Endothelial cell of umbilical vein (primary cell): Measurements from ENCODE around the gene SUSD2. TPM values are rescaled to one million over a fixed set of nuclear protein-coding genes. Genes with fewer than 3 reads are reported as not detected.

Experiments
- BruUV-seq: library from RNA; stranded (reverse); fragments of 400-500 nt; replicated peaks from 2 replicates; lab custom pipeline; 2021; lab: Mats Ljungman, UMichigan
- CTCF ChIA-PET: fragments of 300-600, 350-600 bp; sonication (Branson Sonifier 250); formaldehyde crosslinking; loops from one replicate; lab custom pipeline; 2021; ENCODE audit warnings: antibody characterized with exemption, inconsistent platforms; lab: Charles Lee
- POLR2A ChIA-PET: fragments of 300-600, 350-600 bp; sonication (Branson Sonifier 250); formaldehyde crosslinking; loops from one replicate; lab custom pipeline; 2021; ENCODE audit warnings: antibody characterized with exemption, inconsistent platforms; lab: Charles Lee
- DNase-seq: peaks from one replicate; pipeline ENCODE4 v3.0.0-alpha.2; 2011; ENCODE audit warnings: low read depth, low spot score
- FAIRE-seq: peaks from 2 replicates; lab custom pipeline; 2011; peaks lifted over from hg19 to GRCh38; lab: Jason Lieb, UNC
- H2AFZ ChIP-seq: 2 replicates; pipeline ENCODE4 v1.6.0; 2012; ENCODE audit warnings: low read depth, low read length, control low read depth, inconsistent platforms
- H3K27ac ChIP-seq: 2 replicates; pipeline ENCODE4 v1.5.1; 2011; ENCODE audit warnings: low read depth, mild to moderate bottlenecking, control low read depth, low read length, moderate library complexity; ENCODE audit not compliant: insufficient read depth
- H3K27me3 ChIP-seq, 2 experiments: 2 replicates each; pipeline versions ENCODE4 v1.6.0 to v1.6.1; 2011; ENCODE audit warnings: low read length in 2 of 2, mixed read lengths in 1 of 2; ENCODE audit not compliant: control insufficient read depth in 2 of 2, insufficient read depth in 2 of 2
- H3K36me3 ChIP-seq, 2 experiments: 2 replicates in 1 of 2; 3 replicates in 1 of 2; pipeline ENCODE4 v1.5.1; 2011; ENCODE audit warnings: low read length in 2 of 2, mild to moderate bottlenecking in 1 of 2, moderate library complexity in 1 of 2; ENCODE audit not compliant: control insufficient read depth in 2 of 2, insufficient read depth in 2 of 2; ENCODE audit errors: extremely low read depth in 1 of 2
- H3K4me1 ChIP-seq: 3 replicates; pipeline ENCODE4 v1.5.1; 2011; ENCODE audit warnings: mild to moderate bottlenecking, low read length; ENCODE audit not compliant: control insufficient read depth, insufficient read depth; ENCODE audit errors: extremely low read depth
- H3K4me2 ChIP-seq: 2 replicates; pipeline ENCODE4 v1.6.1; 2011; ENCODE audit warnings: low read length, control low read depth, mixed read lengths; ENCODE audit not compliant: insufficient read depth
- H3K4me3 ChIP-seq, 3 experiments: fragments of 200-600 bp in 1 of 3; sonication (generic), shearing (Covaris generic) in 1 of 3; replicated peaks in 1 of 3; 2 replicates each; pipeline ENCODE4 v1.5.1; 2011 to 2016; ENCODE audit warnings: control low read depth in 3 of 3, low read length in 3 of 3, mild to moderate bottlenecking in 2 of 3, inconsistent platforms in 1 of 3, low read depth in 1 of 3, moderate library complexity in 1 of 3; ENCODE audit not compliant: insufficient read depth in 1 of 3
- H3K79me2 ChIP-seq: 2 replicates; pipeline ENCODE4 v1.6.0; 2012; ENCODE audit warnings: low read length, inconsistent platforms; ENCODE audit not compliant: control insufficient read depth, insufficient read depth
- H3K9ac ChIP-seq: replicated peaks from 2 replicates; pipeline ENCODE3; 2011; ENCODE audit warnings: low read length, control low read depth; ENCODE audit not compliant: insufficient read depth; ENCODE audit errors: extremely low read depth
- H3K9me1 ChIP-seq: replicated peaks from 3 replicates; pipeline ENCODE4 v1.6.0; 2011; ENCODE audit warnings: mild to moderate bottlenecking, low read length; ENCODE audit not compliant: control insufficient read depth, insufficient read depth; ENCODE audit errors: extremely low read depth
- H3K9me3 ChIP-seq: replicated peaks from 2 replicates; pipeline ENCODE4 v1.5.1; 2012; ENCODE audit warnings: low read length, inconsistent platforms; ENCODE audit not compliant: control insufficient read depth, insufficient read depth
- H4K20me1 ChIP-seq: replicated peaks from 2 replicates; pipeline ENCODE3; 2011; ENCODE audit warnings: mild to moderate bottlenecking, low read length; ENCODE audit not compliant: control insufficient read depth, insufficient read depth; ENCODE audit errors: extremely low read depth
- CTCF ChIP-seq, 2 donors: IDR thresholded peaks; 1 replicate in 1 of 2; 2 replicates in 1 of 2; pipeline ENCODE4 v1.5.1; 2011; ENCODE audit warnings: low read length in 2 of 2, mild to moderate bottlenecking in 2 of 2, moderate library complexity in 2 of 2, control low read depth in 1 of 2, inconsistent platforms in 1 of 2, low read depth in 1 of 2; ENCODE audit not compliant: insufficient read depth in 1 of 2; ENCODE audit errors: extremely low read depth in 1 of 2
- EZH2 ChIP-seq: IDR thresholded peaks from 2 replicates; pipeline ENCODE4 v1.6.1; 2012; ENCODE audit warnings: borderline replicate concordance, low read depth, mild to moderate bottlenecking, moderate library complexity, low read length, inconsistent platforms; ENCODE audit not compliant: severe bottlenecking
- FOS ChIP-seq: IDR thresholded peaks from 2 replicates; pipeline ENCODE4 v1.6.1; 2011; ENCODE audit warnings: mild to moderate bottlenecking, low read length, moderate library complexity, borderline replicate concordance; ENCODE audit not compliant: insufficient read depth
- GATA2 ChIP-seq: IDR thresholded peaks from 2 replicates; pipeline ENCODE4 v1.7.0; 2011; ENCODE audit warnings: low read depth, mild to moderate bottlenecking, moderate library complexity, mixed read lengths, low read length; ENCODE audit not compliant: insufficient read length, insufficient read depth
- JUN ChIP-seq: IDR thresholded peaks from 2 replicates; pipeline ENCODE4 v1.6.1; 2011; ENCODE audit warnings: borderline replicate concordance, low read depth; ENCODE audit not compliant: insufficient read length, insufficient read depth
- MAX ChIP-seq: IDR thresholded peaks from 2 replicates; pipeline ENCODE4 v1.6.1; 2011; ENCODE audit not compliant: insufficient read depth, insufficient read length
- MYC ChIP-seq: IDR thresholded peaks from one replicate; pipeline ENCODE4 v1.6.1; 2011; ENCODE audit warnings: mild to moderate bottlenecking, low read depth, low read length
- POLR2A ChIP-seq: IDR thresholded peaks from 2 replicates; pipeline ENCODE4 v1.6.1; 2012; ENCODE audit warnings: low read depth, mild to moderate bottlenecking, control low read depth, low read length
- POLR2AphosphoS5 ChIP-seq: IDR thresholded peaks from 2 replicates; pipeline ENCODE4 v1.6.1; 2012; ENCODE audit warnings: low read depth, mild to moderate bottlenecking, control low read depth, low read length, moderate library complexity; ENCODE audit not compliant: insufficient read depth
- dilution Hi-C: fragments of 300-500 bp; cut with MboI; formaldehyde crosslinking; loops from one replicate; pipeline ENCODE4 v1.15.0; 2019; ENCODE audit warnings: low sequenced_read_pairs; ENCODE audit not compliant: extremely low pct_ligation_motif_present
- intact Hi-C: fragments of 100-400 bp; cut with micrococcal nuclease; formaldehyde crosslinking; loops from one replicate; pipeline ENCODE4 v1.10.0; 2022
- polyA plus RNA-seq, 4 experiments: library from polyadenylated mRNA; depleted of rRNA in 3 of 4; stranded (reverse) in 3 of 4; unstranded in 1 of 4; fragments of >200 nt; gene quantifications; 2 replicates each; pipeline versions ENCODE4 v1.2.1 to v1.2.3, GENCODE V29; 2011 to 2012; ENCODE audit warnings: missing spikeins in 1 of 4
- total RNA-seq: library from RNA; stranded (reverse); gene quantifications from 2 replicates; pipeline ENCODE4 v1.2.3, GENCODE V29; 2021

SUSD2 gene
- total and polyA plus RNA-seq, 2 donors (not counting 3 experiments of a cell fraction or from before 2014, with no cell fraction given), result 0.26 to 0.27 TPM

GRCh38 chr22:24142241-24142640 lies 39.0 kb upstream of the SUSD2 start:
- no TSS peak for BruUV-seq
- H3K4me1 ChIP-seq, result peaks cover 15% of the 10 kb centered on the region
- no peaks in the 10 kb centered on the region for H3K79me2 ChIP-seq
- H3K9me1 ChIP-seq, result no peaks in the 10 kb centered on the region
- H3K4me2 ChIP-seq, result no peak overlapping the region
- dilution Hi-C loops, result no loop called here
- H3K9me3 ChIP-seq, result no peaks in the 10 kb centered on the region
- intact Hi-C loops, result no loop called here
- H4K20me1 ChIP-seq, result no peaks in the 10 kb centered on the region
- H3K4me3 ChIP-seq, result no peak overlapping the region
- H3K27ac ChIP-seq, result no peak overlapping the region
- ChIA-PET CTCF (no interaction called here), POLR2A (no interaction called here)
- H3K9ac ChIP-seq, result no peak overlapping the region
- FAIRE-seq, result no peak
- peaks cover 0 to 8% of the 10 kb centered on the region in 2 experiments for H3K36me3 ChIP-seq
- H2AFZ ChIP-seq, result no peak overlapping the region
- no peaks in the 10 kb centered on the region for H3K27me3 ChIP-seq
- TF ChIP-seq POLR2A (no peak), FOS (no peak), MAX (no peak), POLR2AphosphoS5 (no peak), JUN (no peak), CTCF (IDR thresholded peaks at IDR 0.05; ENCODE audit: extremely low read depth in 1 of 2, insufficient read depth in 1 of 2, low read depth in 1 of 2, low read length in 2 of 2) (no peak), GATA2 (no peak), EZH2 (no peak), MYC (no peak)
- no peak for DNase-seq
